Upper lobe of right lung (tissue), 1 donor: ENCODE data around the gene BOLA3. TPM values are rescaled to one million over a fixed set of nuclear protein-coding genes. Genes with fewer than 3 reads are reported as not detected.

Experiments
- ATAC-seq: fragments of 200-7000 bp; cut with Tn5 transposase; one replicate; pipeline ENCODE4 v1.9.1; 2020; ENCODE audit warnings: mild to moderate bottlenecking, moderate library complexity
- DNase-seq: peaks from one replicate; pipeline ENCODE4 v3.0.0-alpha.2; 2020
- H3K27ac ChIP-seq: fragments of 200-600 bp; one replicate; pipeline ENCODE4 v1.8.0; 2022
- H3K27me3 ChIP-seq: fragments of 200-600 bp; one replicate; pipeline ENCODE4 v1.8.0; 2022; ENCODE audit warnings: mild to moderate bottlenecking
- H3K36me3 ChIP-seq: fragments of 200-600 bp; one replicate; pipeline ENCODE4 v1.8.0; 2022
- H3K4me1 ChIP-seq: fragments of 200-600 bp; one replicate; pipeline ENCODE4 v1.8.0; 2022
- H3K4me3 ChIP-seq: fragments of 200-600 bp; one replicate; pipeline ENCODE4 v1.8.0; 2022; ENCODE audit warnings: mild to moderate bottlenecking
- H3K9me3 ChIP-seq: fragments of 200-600 bp; one replicate; pipeline ENCODE4 v1.8.0; 2022
- CTCF ChIP-seq: fragments of 200-600 bp; IDR thresholded peaks from one replicate; pipeline ENCODE4 v1.8.0; 2022; ENCODE audit warnings: antibody characterized with exemption
- intact Hi-C: fragments of 100-400 bp; cut with DNase I; formaldehyde crosslinking; loops from one replicate; pipeline ENCODE4 v1.11.0; 2022
- total RNA-seq: library from RNA; stranded (reverse); fragmentation: NEBNext Ultra II Directional; extraction: Animal tissue kit (Norgen Biotek cat#: 25700); gene quantifications from one replicate; pipeline ENCODE4 v1.2.1, GENCODE V29; 2021
- donor health status: DM: no; HTN: yes; CAD: no; lungs with severe emphysema.

Gene BOLA3
- total RNA-seq, 1 donor from 2014 or later = 19.5 TPM

DNA sequence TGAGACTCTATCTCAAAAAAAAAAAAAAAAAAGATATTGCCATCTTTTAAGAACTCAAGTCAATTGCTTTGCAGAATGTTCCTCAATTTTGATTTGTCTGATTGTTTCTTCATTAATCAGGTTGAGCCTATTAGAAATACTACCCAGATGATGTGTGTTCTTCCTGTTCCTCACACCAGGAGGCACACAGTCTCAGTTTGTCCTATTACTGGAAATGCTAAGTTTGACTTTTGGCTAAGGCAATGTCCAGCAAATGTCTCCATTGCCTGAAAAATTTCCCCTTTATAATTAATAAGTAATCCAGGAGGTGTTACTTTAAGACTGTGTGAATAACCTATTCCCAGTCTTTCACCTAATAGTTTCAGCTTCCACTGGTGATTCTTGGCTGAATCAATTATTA, 28.4 kb downstream of the BOLA3 start:
- H3K27me3 ChIP-seq = no peaks in the 10 kb centered on the region
- peak overlapping the region; percentile 67 for H3K4me3 ChIP-seq
- no peaks in the 10 kb centered on the region for H3K4me1 ChIP-seq
- H3K9me3 ChIP-seq = no peaks in the 10 kb centered on the region
- H3K27ac ChIP-seq = no peak overlapping the region
- ATAC-seq (no peak), DNase-seq (no peak)
- intact Hi-C loops = no loop called here
- no peaks in the 10 kb centered on the region for H3K36me3 ChIP-seq
- TF ChIP-seq CTCF = no peak

DNA sequence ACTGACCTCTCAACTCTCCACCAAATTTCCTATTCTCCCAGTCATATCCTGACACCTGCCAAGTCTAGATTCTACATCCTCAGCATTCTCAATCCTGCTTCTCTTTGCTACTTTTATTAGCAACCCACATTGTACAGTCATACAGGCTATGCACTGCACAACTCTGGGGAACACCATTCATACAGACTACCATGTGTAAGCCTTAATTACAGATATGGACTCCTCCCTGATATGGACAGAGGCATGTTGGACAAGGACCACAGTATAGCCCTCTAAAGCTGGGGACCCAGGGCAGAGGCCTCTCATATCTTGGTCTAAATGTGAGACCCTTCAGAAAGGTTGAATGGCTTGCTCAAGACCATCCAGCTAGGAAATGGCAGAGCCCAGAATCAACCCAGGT, 36.3 kb downstream of the BOLA3 start:
- H3K9me3 ChIP-seq = no peaks in the 10 kb centered on the region
- intact Hi-C loops = no loop called here
- H3K4me1 ChIP-seq = no peaks in the 10 kb centered on the region
- ATAC-seq (no peak), DNase-seq (no peak)
- no peak overlapping the region for H3K27ac ChIP-seq
- H3K36me3 ChIP-seq = no peaks in the 10 kb centered on the region
- no peaks in the 10 kb centered on the region for H3K27me3 ChIP-seq
- H3K4me3 ChIP-seq = no peak overlapping the region
- TF ChIP-seq CTCF = no peak

DNA sequence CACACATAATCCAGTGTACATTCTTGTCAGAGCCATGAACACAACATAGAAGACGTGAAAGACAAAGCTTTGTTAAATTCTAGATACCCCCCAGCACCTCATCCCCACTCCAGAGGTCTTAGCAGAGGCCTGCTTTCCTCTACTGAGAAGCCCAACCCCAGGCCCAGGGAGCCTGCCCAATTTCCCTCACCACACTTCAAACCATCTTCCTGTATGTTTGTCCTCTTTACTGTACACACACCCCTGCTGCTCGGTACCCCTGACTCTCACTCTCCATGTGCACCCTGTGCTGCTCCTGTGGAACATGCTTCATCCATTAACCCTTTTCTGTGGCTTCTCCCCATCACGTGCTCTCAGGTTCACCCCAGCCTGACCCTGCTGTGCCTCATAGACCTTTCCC, 37.2 kb downstream of the BOLA3 start:
- Histone ChIP-seq H3K9me3 (no peaks in the 10 kb centered on the region), H3K27me3 (no peaks in the 10 kb centered on the region), H3K27ac (no peak overlapping the region), H3K4me1 (no peaks in the 10 kb centered on the region), H3K4me3 (no peak overlapping the region), H3K36me3 (no peaks in the 10 kb centered on the region)
- no peak for TF ChIP-seq CTCF
- DNase-seq (no peak), ATAC-seq (no peak)
- intact Hi-C loops = no loop called here

DNA sequence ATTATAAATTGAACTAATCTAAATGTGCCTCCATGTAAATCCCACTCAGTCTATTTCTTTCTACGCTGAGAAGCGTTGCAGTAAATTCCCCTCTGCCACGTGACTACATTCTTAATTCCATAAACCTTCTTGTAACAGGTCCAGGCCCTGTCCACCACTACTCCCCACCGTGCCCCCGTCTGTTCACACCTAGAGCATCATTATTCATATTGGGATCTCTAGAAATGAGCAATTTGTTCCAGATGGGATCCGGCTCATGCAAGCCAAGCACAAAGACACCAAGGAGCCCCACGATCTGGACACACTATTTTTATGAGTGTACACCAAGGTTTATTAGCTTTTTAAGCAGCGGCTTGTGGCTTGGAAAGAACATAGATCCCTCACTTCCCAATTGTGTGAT, 38.2 kb downstream of the BOLA3 start:
- TF ChIP-seq CTCF = no peak
- ATAC-seq (no peak), DNase-seq (no peak)
- H3K9me3 ChIP-seq = no peaks in the 10 kb centered on the region
- no peaks in the 10 kb centered on the region for H3K36me3 ChIP-seq
- no peak overlapping the region for H3K4me3 ChIP-seq
- no peak overlapping the region for H3K27ac ChIP-seq
- intact Hi-C loops = no loop called here
- no peaks in the 10 kb centered on the region for H3K27me3 ChIP-seq
- no peaks in the 10 kb centered on the region for H3K4me1 ChIP-seq

DNA sequence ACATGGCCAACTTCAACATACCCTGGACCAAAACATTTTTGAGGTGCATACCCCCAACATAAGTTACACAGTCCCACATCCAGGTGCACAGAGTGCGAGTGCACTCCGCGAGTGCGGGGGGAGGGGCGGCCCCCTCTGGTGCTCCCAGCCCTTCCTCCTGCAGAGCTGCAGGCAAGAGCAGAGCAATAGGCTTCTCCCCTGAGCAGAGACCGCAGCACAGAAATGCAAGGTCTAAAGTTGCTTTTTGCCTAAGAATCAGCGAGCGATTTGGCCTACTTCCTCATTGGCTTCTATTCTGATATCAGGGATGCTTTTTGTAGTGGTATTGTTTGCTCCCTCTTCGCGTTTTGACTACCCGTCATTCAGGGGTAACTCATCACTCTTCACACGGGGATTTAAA, 40.6 kb downstream of the BOLA3 start:
- TF ChIP-seq CTCF = no peak
- intact Hi-C loops = no loop called here
- H3K36me3 ChIP-seq = peaks cover 16% of the 10 kb centered on the region
- no peak overlapping the region for H3K27ac ChIP-seq
- DNase-seq = no peak
- H3K4me3 ChIP-seq = no peak overlapping the region
- no peak for ATAC-seq
- no peaks in the 10 kb centered on the region for H3K9me3 ChIP-seq
- no peaks in the 10 kb centered on the region for H3K27me3 ChIP-seq
- H3K4me1 ChIP-seq = no peaks in the 10 kb centered on the region

GRCh38 chr2:74105413-74105812, 42.3 kb downstream of the BOLA3 start:
- Histone ChIP-seq H3K36me3 (peaks cover 32% of the 10 kb centered on the region), H3K4me3 (no peak overlapping the region), H3K4me1 (no peaks in the 10 kb centered on the region), H3K9me3 (no peaks in the 10 kb centered on the region), H3K27me3 (no peaks in the 10 kb centered on the region), H3K27ac (no peak overlapping the region)
- TF ChIP-seq CTCF = no peak
- DNase-seq (no peak), ATAC-seq (no peak)
- intact Hi-C loops = no loop called here
